ENCODE data around the gene CDK9. TPM values are rescaled to one million over a fixed set of nuclear protein-coding genes. Genes with fewer than 3 reads are reported as not detected.

The CDK9 gene
- total and polyA plus RNA-seq, 2 of the 4 experiments (the other 2 are of a cell fraction): 30.3 to 49.9 TPM

GRCh38 chr9:127796225-127796813 lies 10.5 kb downstream of the CDK9 start (continued):
- TF ChIP-seq POLR2A (IDR thresholded peaks at IDR 0.05; ENCODE audit: low read depth, low read length): no peak
- TF ChIP-seq MAZ (IDR thresholded peaks at IDR 0.05; ENCODE audit: borderline replicate concordance, low read depth, low read length): no peak
- no peak for TF ChIP-seq ELK1 (IDR thresholded peaks at IDR 0.05; ENCODE audit: borderline replicate concordance, low read depth, low read length)
- no peak for TF ChIP-seq SMC3 (IDR thresholded peaks at IDR 0.05; ENCODE audit: low read depth, low read length)
